Endothelial cell of umbilical vein (primary cell): ENCODE measurements around the gene DSCAML1. TPM values are rescaled to one million over a fixed set of nuclear protein-coding genes. Genes with fewer than 3 reads are reported as not detected.

Experiments
- BruUV-seq: library from RNA; stranded (reverse); fragments of 400-500 nt; replicated peaks from 2 replicates; lab custom pipeline; 2021; lab: Mats Ljungman, UMichigan
- CTCF ChIA-PET: fragments of 300-600, 350-600 bp; sonication (Branson Sonifier 250); formaldehyde crosslinking; loops from one replicate; lab custom pipeline; 2021; ENCODE audit warnings: antibody characterized with exemption, inconsistent platforms; lab: Charles Lee
- POLR2A ChIA-PET: fragments of 300-600, 350-600 bp; sonication (Branson Sonifier 250); formaldehyde crosslinking; loops from one replicate; lab custom pipeline; 2021; ENCODE audit warnings: antibody characterized with exemption, inconsistent platforms; lab: Charles Lee
- DNase-seq: peaks from one replicate; pipeline ENCODE4 v3.0.0-alpha.2; 2011; ENCODE audit warnings: low read depth, low spot score
- FAIRE-seq: peaks from 2 replicates; lab custom pipeline; 2011; peaks lifted over from hg19 to GRCh38; lab: Jason Lieb, UNC
- H2AFZ ChIP-seq: 2 replicates; pipeline ENCODE4 v1.6.0; 2012; ENCODE audit warnings: low read depth, low read length, control low read depth, inconsistent platforms
- H3K27ac ChIP-seq: 2 replicates; pipeline ENCODE4 v1.5.1; 2011; ENCODE audit warnings: low read depth, mild to moderate bottlenecking, control low read depth, low read length, moderate library complexity; ENCODE audit not compliant: insufficient read depth
- H3K27me3 ChIP-seq, 2 experiments: 2 replicates each; pipeline versions ENCODE4 v1.6.0 to v1.6.1; 2011; ENCODE audit warnings: low read length in 2 of 2, mixed read lengths in 1 of 2; ENCODE audit not compliant: control insufficient read depth in 2 of 2, insufficient read depth in 2 of 2
- H3K36me3 ChIP-seq, 2 experiments: 2 replicates in 1 of 2; 3 replicates in 1 of 2; pipeline ENCODE4 v1.5.1; 2011; ENCODE audit warnings: low read length in 2 of 2, mild to moderate bottlenecking in 1 of 2, moderate library complexity in 1 of 2; ENCODE audit not compliant: control insufficient read depth in 2 of 2, insufficient read depth in 2 of 2; ENCODE audit errors: extremely low read depth in 1 of 2
- H3K4me1 ChIP-seq: 3 replicates; pipeline ENCODE4 v1.5.1; 2011; ENCODE audit warnings: mild to moderate bottlenecking, low read length; ENCODE audit not compliant: control insufficient read depth, insufficient read depth; ENCODE audit errors: extremely low read depth
- H3K4me2 ChIP-seq: 2 replicates; pipeline ENCODE4 v1.6.1; 2011; ENCODE audit warnings: low read length, control low read depth, mixed read lengths; ENCODE audit not compliant: insufficient read depth
- H3K4me3 ChIP-seq, 3 experiments: fragments of 200-600 bp in 1 of 3; sonication (generic), shearing (Covaris generic) in 1 of 3; replicated peaks in 1 of 3; 2 replicates each; pipeline ENCODE4 v1.5.1; 2011 to 2016; ENCODE audit warnings: control low read depth in 3 of 3, low read length in 3 of 3, mild to moderate bottlenecking in 2 of 3, inconsistent platforms in 1 of 3, low read depth in 1 of 3, moderate library complexity in 1 of 3; ENCODE audit not compliant: insufficient read depth in 1 of 3
- H3K79me2 ChIP-seq: 2 replicates; pipeline ENCODE4 v1.6.0; 2012; ENCODE audit warnings: low read length, inconsistent platforms; ENCODE audit not compliant: control insufficient read depth, insufficient read depth
- H3K9ac ChIP-seq: replicated peaks from 2 replicates; pipeline ENCODE3; 2011; ENCODE audit warnings: low read length, control low read depth; ENCODE audit not compliant: insufficient read depth; ENCODE audit errors: extremely low read depth
- H3K9me1 ChIP-seq: replicated peaks from 3 replicates; pipeline ENCODE4 v1.6.0; 2011; ENCODE audit warnings: mild to moderate bottlenecking, low read length; ENCODE audit not compliant: control insufficient read depth, insufficient read depth; ENCODE audit errors: extremely low read depth
- H3K9me3 ChIP-seq: replicated peaks from 2 replicates; pipeline ENCODE4 v1.5.1; 2012; ENCODE audit warnings: low read length, inconsistent platforms; ENCODE audit not compliant: control insufficient read depth, insufficient read depth
- H4K20me1 ChIP-seq: replicated peaks from 2 replicates; pipeline ENCODE3; 2011; ENCODE audit warnings: mild to moderate bottlenecking, low read length; ENCODE audit not compliant: control insufficient read depth, insufficient read depth; ENCODE audit errors: extremely low read depth
- CTCF ChIP-seq, 2 donors: IDR thresholded peaks; 1 replicate in 1 of 2; 2 replicates in 1 of 2; pipeline ENCODE4 v1.5.1; 2011; ENCODE audit warnings: low read length in 2 of 2, mild to moderate bottlenecking in 2 of 2, moderate library complexity in 2 of 2, control low read depth in 1 of 2, inconsistent platforms in 1 of 2, low read depth in 1 of 2; ENCODE audit not compliant: insufficient read depth in 1 of 2; ENCODE audit errors: extremely low read depth in 1 of 2
- EZH2 ChIP-seq: IDR thresholded peaks from 2 replicates; pipeline ENCODE4 v1.6.1; 2012; ENCODE audit warnings: borderline replicate concordance, low read depth, mild to moderate bottlenecking, moderate library complexity, low read length, inconsistent platforms; ENCODE audit not compliant: severe bottlenecking
- FOS ChIP-seq: IDR thresholded peaks from 2 replicates; pipeline ENCODE4 v1.6.1; 2011; ENCODE audit warnings: mild to moderate bottlenecking, low read length, moderate library complexity, borderline replicate concordance; ENCODE audit not compliant: insufficient read depth
- GATA2 ChIP-seq: IDR thresholded peaks from 2 replicates; pipeline ENCODE4 v1.7.0; 2011; ENCODE audit warnings: low read depth, mild to moderate bottlenecking, moderate library complexity, mixed read lengths, low read length; ENCODE audit not compliant: insufficient read length, insufficient read depth
- JUN ChIP-seq: IDR thresholded peaks from 2 replicates; pipeline ENCODE4 v1.6.1; 2011; ENCODE audit warnings: borderline replicate concordance, low read depth; ENCODE audit not compliant: insufficient read length, insufficient read depth
- MAX ChIP-seq: IDR thresholded peaks from 2 replicates; pipeline ENCODE4 v1.6.1; 2011; ENCODE audit not compliant: insufficient read depth, insufficient read length
- MYC ChIP-seq: IDR thresholded peaks from one replicate; pipeline ENCODE4 v1.6.1; 2011; ENCODE audit warnings: mild to moderate bottlenecking, low read depth, low read length
- POLR2A ChIP-seq: IDR thresholded peaks from 2 replicates; pipeline ENCODE4 v1.6.1; 2012; ENCODE audit warnings: low read depth, mild to moderate bottlenecking, control low read depth, low read length
- POLR2AphosphoS5 ChIP-seq: IDR thresholded peaks from 2 replicates; pipeline ENCODE4 v1.6.1; 2012; ENCODE audit warnings: low read depth, mild to moderate bottlenecking, control low read depth, low read length, moderate library complexity; ENCODE audit not compliant: insufficient read depth
- dilution Hi-C: fragments of 300-500 bp; cut with MboI; formaldehyde crosslinking; loops from one replicate; pipeline ENCODE4 v1.15.0; 2019; ENCODE audit warnings: low sequenced_read_pairs; ENCODE audit not compliant: extremely low pct_ligation_motif_present
- intact Hi-C: fragments of 100-400 bp; cut with micrococcal nuclease; formaldehyde crosslinking; loops from one replicate; pipeline ENCODE4 v1.10.0; 2022
- polyA plus RNA-seq, 4 experiments: library from polyadenylated mRNA; depleted of rRNA in 3 of 4; stranded (reverse) in 3 of 4; unstranded in 1 of 4; fragments of >200 nt; gene quantifications; 2 replicates each; pipeline versions ENCODE4 v1.2.1 to v1.2.3, GENCODE V29; 2011 to 2012; ENCODE audit warnings: missing spikeins in 1 of 4
- total RNA-seq: library from RNA; stranded (reverse); gene quantifications from 2 replicates; pipeline ENCODE4 v1.2.3, GENCODE V29; 2021

The DSCAML1 gene
- total and polyA plus RNA-seq, 2 donors (not counting 3 experiments of a cell fraction or from before 2014, with no cell fraction given): not detected

DNA sequence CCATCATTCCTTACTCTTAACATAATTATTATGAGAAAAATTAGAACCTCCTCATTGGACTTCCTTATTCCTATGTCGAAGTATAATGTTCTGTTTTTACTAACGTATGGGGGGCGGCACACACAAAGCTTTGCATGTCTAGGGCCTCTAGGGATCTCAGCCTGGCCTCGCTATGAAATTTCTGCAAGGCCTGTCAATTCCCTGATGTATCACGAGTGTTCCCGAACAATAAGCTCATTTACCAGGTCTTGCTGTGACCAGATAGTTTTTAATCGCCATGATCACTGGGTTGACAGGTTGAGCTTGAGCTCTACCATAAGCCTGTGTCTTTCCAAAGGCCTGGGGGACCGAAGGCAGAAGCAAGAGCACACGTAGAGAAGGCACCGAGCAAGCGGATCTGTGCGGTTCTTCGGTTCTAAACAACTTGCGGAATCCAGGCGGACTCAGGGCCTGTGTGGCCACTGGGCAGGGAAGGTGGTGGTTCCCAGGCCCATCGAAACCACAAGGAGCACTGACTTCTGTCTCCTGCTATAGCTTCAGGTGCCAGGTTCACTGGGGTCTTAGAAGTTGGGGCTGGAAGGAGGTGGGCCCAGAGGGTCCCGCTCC lies 37.9 kb upstream of the DSCAML1 start:
- Histone ChIP-seq H3K4me3 (no peak overlapping the region), H4K20me1 (no peaks in the 10 kb centered on the region), H3K9ac (no peak overlapping the region), H2AFZ (no peak overlapping the region), H3K9me1 (no peaks in the 10 kb centered on the region), H3K4me1 (peaks cover 5% of the 10 kb centered on the region), H3K4me2 (no peak overlapping the region), H3K36me3 (no peaks in the 10 kb centered on the region), H3K79me2 (no peaks in the 10 kb centered on the region), H3K27ac (no peak overlapping the region), H3K27me3 (peaks cover 0 to 10% of the 10 kb centered on the region in 2 experiments), H3K9me3 (no peaks in the 10 kb centered on the region)
- FAIRE-seq: no peak
- no peak for DNase-seq
- ChIA-PET CTCF (interaction anchor here (1.1 to 3.3 kb wide), 4 partner anchors 9 to 111 kb away, joined by 4 to 27 read pairs (median 7); no protein-coding TSS in a partner anchor), POLR2A (no interaction called here)
- TF ChIP-seq POLR2A (no peak), POLR2AphosphoS5 (no peak), FOS (no peak), GATA2 (no peak), JUN (no peak), MAX (no peak), EZH2 (no peak), CTCF (IDR thresholded peaks at IDR 0.05; ENCODE audit: extremely low read depth in 1 of 2, insufficient read depth in 1 of 2, low read depth in 1 of 2, low read length in 2 of 2) (no peak), MYC (no peak)
- intact Hi-C loops (no loop called here), dilution Hi-C loops (no loop called here)
- BruUV-seq: no TSS peak
